IMR-90 (cell line): ENCODE measurements around the gene VSIR. TPM values are rescaled to one million over a fixed set of nuclear protein-coding genes. Genes with fewer than 3 reads are reported as not detected.

Experiments used
- ATAC-seq: fragments of 200-7000 bp; cut with Tn5 transposase; 2 replicates; pipeline ENCODE4 v1.9.1; 2020; ENCODE audit warnings: low read depth, mild to moderate bottlenecking, moderate library complexity
- BruUV-seq: library from RNA; stranded (reverse); fragments of 400-500 nt; replicated peaks from 2 replicates; lab custom pipeline; 2021; lab: Mats Ljungman, UMichigan
- CTCF ChIA-PET: fragments of 300-600 bp; formaldehyde crosslinking; extraction: SDS; loops from one replicate; lab custom pipeline; 2021; ENCODE audit warnings: antibody characterized with exemption; lab: Yijun Ruan, JAX
- POLR2A ChIA-PET: fragments of 300-600 bp; sonication (Branson Sonifier 250); formaldehyde crosslinking; loops from one replicate; lab custom pipeline; 2022; ENCODE audit warnings: antibody characterized with exemption; ENCODE audit not compliant: unreplicated experiment; lab: Charles Lee
- DNase-seq: peaks from one replicate; pipeline ENCODE4 v3.0.0; 2013
- H2AFZ ChIP-seq: replicated peaks from 2 replicates; pipeline ENCODE3; 2013; ENCODE audit warnings: low read length, mild to moderate bottlenecking; ENCODE audit not compliant: poor library complexity
- H2AK5ac ChIP-seq: 2 replicates; pipeline ENCODE4 v1.6.1; 2013; ENCODE audit warnings: low read depth, low read length, inconsistent platforms
- H2AK9ac ChIP-seq: replicated peaks from 2 replicates; pipeline ENCODE3; 2013; ENCODE audit warnings: mild to moderate bottlenecking, low read depth, low read length, moderate library complexity; ENCODE audit not compliant: poor library complexity
- H2BK120ac ChIP-seq: 2 replicates; pipeline ENCODE4 v1.6.1; 2013; ENCODE audit warnings: low read depth, low read length, inconsistent platforms
- H2BK15ac ChIP-seq: 3 replicates; pipeline ENCODE4 v1.6.1; 2013; ENCODE audit warnings: low read depth, low read length, inconsistent platforms
- H2BK20ac ChIP-seq: 2 replicates; pipeline ENCODE4 v1.6.1; 2013; ENCODE audit warnings: low read depth, mild to moderate bottlenecking, inconsistent platforms, low read length, moderate library complexity
- H2BK5ac ChIP-seq: 2 replicates; pipeline ENCODE4 v1.6.1; 2013; ENCODE audit warnings: mild to moderate bottlenecking, low read depth, low read length, inconsistent platforms; ENCODE audit not compliant: poor library complexity, severe bottlenecking
- H3K14ac ChIP-seq: replicated peaks from 2 replicates; pipeline ENCODE4 v1.6.1; 2013; ENCODE audit warnings: low read depth, low read length, inconsistent platforms
- H3K18ac ChIP-seq: 2 replicates; pipeline ENCODE4 v1.6.1; 2013; ENCODE audit warnings: low read depth, low read length, control low read depth
- H3K23ac ChIP-seq: 2 replicates; pipeline ENCODE4 v1.6.1; 2013; ENCODE audit warnings: low read depth, low read length, inconsistent platforms
- H3K27ac ChIP-seq: 2 replicates; pipeline ENCODE4 v1.5.1; 2013; ENCODE audit warnings: mild to moderate bottlenecking, control low read depth, low read length; ENCODE audit not compliant: insufficient read depth
- H3K27me3 ChIP-seq: 2 replicates; pipeline ENCODE4 v1.6.1; 2013; ENCODE audit warnings: low read length; ENCODE audit not compliant: control insufficient read depth, insufficient read depth
- H3K36me3 ChIP-seq: 2 replicates; pipeline ENCODE4 v1.6.1; 2013; ENCODE audit warnings: low read length, mixed read lengths; ENCODE audit not compliant: control insufficient read depth, insufficient read depth
- H3K4ac ChIP-seq: 2 replicates; pipeline ENCODE4 v1.6.1; 2013; ENCODE audit warnings: low read depth, low read length, inconsistent platforms
- H3K4me1 ChIP-seq: 2 replicates; pipeline ENCODE4 v1.6.1; 2013; ENCODE audit warnings: low read length, mixed read lengths; ENCODE audit not compliant: control insufficient read depth, insufficient read depth
- H3K4me2 ChIP-seq: 2 replicates; pipeline ENCODE4 v1.6.1; 2013; ENCODE audit warnings: low read depth, mild to moderate bottlenecking, control low read depth, low read length, moderate library complexity
- H3K4me3 ChIP-seq: 2 replicates; pipeline ENCODE4 v1.5.1; 2013; ENCODE audit warnings: low read depth, mild to moderate bottlenecking, control low read depth, low read length, moderate library complexity; ENCODE audit not compliant: insufficient read depth
- H3K56ac ChIP-seq: 2 replicates; pipeline ENCODE4 v1.6.1; 2013; ENCODE audit warnings: low read length, inconsistent platforms; ENCODE audit not compliant: insufficient read depth; ENCODE audit errors: extremely low read depth
- H3K79me1 ChIP-seq, 2 experiments: 2 replicates each; pipeline ENCODE4 v1.6.1; 2013; ENCODE audit warnings: low read length in 2 of 2, inconsistent platforms in 1 of 2, low read depth in 1 of 2
- H3K9ac ChIP-seq: 2 replicates; pipeline ENCODE4 v1.6.1; 2013; ENCODE audit warnings: low read depth, low read length, control low read depth
- H3K9me1 ChIP-seq: 2 replicates; pipeline ENCODE4 v1.6.1; 2013; ENCODE audit warnings: low read length, inconsistent platforms; ENCODE audit not compliant: insufficient read depth
- H3K9me3 ChIP-seq: 2 replicates; pipeline ENCODE4 v1.6.1; 2013; ENCODE audit warnings: low read length; ENCODE audit not compliant: control insufficient read depth, insufficient read depth
- H4K20me1 ChIP-seq: 2 replicates; pipeline ENCODE4 v1.6.1; 2013; ENCODE audit warnings: low read length, inconsistent platforms; ENCODE audit not compliant: insufficient read depth
- H4K5ac ChIP-seq: 2 replicates; pipeline ENCODE4 v1.6.1; 2013; ENCODE audit warnings: mild to moderate bottlenecking, low read depth, low read length, control low read depth
- H4K8ac ChIP-seq, 2 experiments: 2 replicates each; pipeline ENCODE4 v1.6.1; 2013; ENCODE audit warnings: low read depth in 2 of 2, low read length in 2 of 2, control low read depth in 1 of 2, inconsistent platforms in 1 of 2
- H4K91ac ChIP-seq: 2 replicates; pipeline ENCODE4 v1.6.1; 2013; ENCODE audit warnings: low read depth, low read length, inconsistent platforms; ENCODE audit not compliant: insufficient read depth
- NFE2L2 ChIP-seq: fragments of 150-350 bp; IDR thresholded peaks from 2 replicates; pipeline ENCODE4 v1.6.1; 2016; ENCODE audit warnings: low read depth, mild to moderate bottlenecking, low read length
- POLR2A ChIP-seq: IDR thresholded peaks from 2 replicates; pipeline ENCODE4 v1.6.1; 2012; ENCODE audit warnings: mild to moderate bottlenecking, low read depth, low read length
- WGBS, 2 experiments: methylation state at CpG; one replicate each; pipeline versions ENCODE4 v1.1.5 to v1.1.7; 2013; ENCODE audit warnings: missing lambda C conversion rate in 2 of 2; ENCODE audit not compliant: insufficient read length in 1 of 2; ENCODE audit errors: extremely low coverage in 2 of 2; 5-methylcytosine and 5-hydroxymethylcytosine counted together
- dilution Hi-C: fragments of 300-500 bp; cut with HindIII; formaldehyde crosslinking; loops from one replicate; pipeline ENCODE4 v1.14.3; 2018; ENCODE audit warnings: low sequenced_read_pairs; ENCODE audit not compliant: unreplicated experiment
- in situ Hi-C: fragments of 300-500 bp; cut with MboI; formaldehyde crosslinking; loops from 3 replicates; pipeline ENCODE4 v1.14.3; 2019; ENCODE audit warnings: low sequenced_read_pairs, inconsistent platforms, mixed read lengths
- intact Hi-C: fragments of 100-400 bp; cut with micrococcal nuclease; formaldehyde crosslinking; loops from 2 replicates; pipeline ENCODE4 v1.10.0; 2022
- polyA plus RNA-seq, 3 experiments: library from polyadenylated mRNA; depleted of rRNA; stranded (reverse); fragments of >200 nt; gene quantifications; 2 replicates each; pipeline ENCODE4 v1.2.3, GENCODE V29; 2012; ENCODE audit warnings: low replicate concordance in 1 of 3
- total RNA-seq: library from RNA; depleted of rRNA; stranded (reverse); fragments of >200 nt; gene quantifications from 2 replicates; pipeline ENCODE4 v1.2.3, GENCODE V29; 2012
- TF ChIP-seq, protein P1 (sequence below): fragments of 150-350 bp; IDR thresholded peaks from 2 replicates; pipeline ENCODE4 v1.6.1; 2017; ENCODE audit warnings: mild to moderate bottlenecking, antibody characterized with exemption, low read length, low read depth

Gene VSIR
- total and polyA plus RNA-seq, 2 of the 4 experiments (the other 2 are of a cell fraction) = 5.0 to 23.8 TPM

DNA sequence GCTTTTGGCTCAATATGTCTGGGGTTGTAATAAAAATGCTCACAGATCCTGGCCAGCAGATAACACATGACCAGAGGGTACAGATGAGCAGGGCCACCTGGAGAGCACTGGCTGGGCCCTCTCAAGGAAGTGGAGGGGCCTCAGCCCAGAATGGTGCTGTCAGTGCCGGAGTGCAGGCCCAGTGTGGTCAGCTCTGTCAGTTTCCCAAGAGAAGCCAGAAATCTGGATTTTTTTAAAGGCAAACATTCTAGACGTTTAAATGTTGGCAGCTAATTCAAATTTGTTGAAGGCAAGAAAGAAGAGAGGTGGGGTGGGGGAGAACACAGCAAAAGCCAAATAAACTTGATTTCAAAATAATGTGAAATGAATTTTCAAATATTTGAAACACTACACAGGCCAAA lies 55.8 kb downstream of the VSIR start:
- Histone ChIP-seq H2BK120ac (no peak overlapping the region), H2BK15ac (no peak overlapping the region), H3K23ac (no peak overlapping the region), H3K27me3 (peaks cover 13% of the 10 kb centered on the region), H3K9me3 (no peaks in the 10 kb centered on the region), H3K14ac (no peak overlapping the region), H3K4me3 (no peak overlapping the region), H2BK5ac (no peak overlapping the region), H3K36me3 (no peaks in the 10 kb centered on the region), H3K18ac (no peak overlapping the region), H3K4me1 (peaks cover 26% of the 10 kb centered on the region), H4K8ac (no peak overlapping the region), H3K9me1 (no peaks in the 10 kb centered on the region), H3K56ac (no peak overlapping the region), H4K20me1 (no peaks in the 10 kb centered on the region), H3K9ac (no peak overlapping the region), H3K4me2 (no peak overlapping the region), H3K27ac (peak overlapping the region; percentile 36; the same call in 1 of the 2 replicates), H2AK5ac (no peak overlapping the region), H4K91ac (no peak overlapping the region), H3K79me1 (no peaks in the 10 kb centered on the region), H4K5ac (no peak overlapping the region), H3K4ac (no peak overlapping the region), H2AFZ (no peak overlapping the region), H2BK20ac (no peak overlapping the region), H2AK9ac (no peak overlapping the region)
- DNase-seq (no peak), ATAC-seq (no peak)
- CTCF ChIA-PET = interaction anchor here (1.5 kb wide), 1 partner anchor 10 kb away, joined by 5 read pairs; no protein-coding TSS in a partner anchor
- POLR2A ChIA-PET = no interaction called here
- dilution Hi-C loops (no loop called here), in situ Hi-C loops (no loop called here), intact Hi-C loops (no loop called here)
- TF ChIP-seq NFE2L2 (no peak), POLR2A (no peak)
- TF ChIP-seq, protein P1, sequence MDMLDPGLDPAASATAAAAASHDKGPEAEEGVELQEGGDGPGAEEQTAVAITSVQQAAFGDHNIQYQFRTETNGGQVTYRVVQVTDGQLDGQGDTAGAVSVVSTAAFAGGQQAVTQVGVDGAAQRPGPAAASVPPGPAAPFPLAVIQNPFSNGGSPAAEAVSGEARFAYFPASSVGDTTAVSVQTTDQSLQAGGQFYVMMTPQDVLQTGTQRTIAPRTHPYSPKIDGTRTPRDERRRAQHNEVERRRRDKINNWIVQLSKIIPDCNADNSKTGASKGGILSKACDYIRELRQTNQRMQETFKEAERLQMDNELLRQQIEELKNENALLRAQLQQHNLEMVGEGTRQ = no peak
- WGBS, 2 experiments = 60% methylated on average over 1 of the region's 2 CpGs; no CpG with 5 or more reads in 1 of the 2 experiments
- BruUV-seq = no TSS peak
